Spleen (tissue), 7 donors: ENCODE results near the gene CALB2.

Source experiments
- POLR2A ChIP-seq, 3 donors: fragments of 450-650 bp; IDR thresholded peaks; one replicate each; pipeline ENCODE4 v1.5.1; 2017; ENCODE audit warnings: antibody characterized with exemption in 3 of 3, mild to moderate bottlenecking in 1 of 3
- POLR2AphosphoS5 ChIP-seq, 3 donors: sonication (generic); formaldehyde crosslinking; IDR thresholded peaks; one replicate each; pipeline ENCODE4 v1.5.1; 2017; ENCODE audit warnings: antibody characterized with exemption in 3 of 3
- TF ChIP-seq, protein P1 (sequence below), 11 experiments: fragments of 200-600 bp in 7 of 11; fragments of 450-650 bp in 4 of 11; sonication (generic) in 4 of 11; IDR thresholded peaks in 8 of 11; conservative IDR thresholded peaks in 3 of 11; 1 replicate in 7 of 11; 2 replicates in 4 of 11; pipeline versions ENCODE4 v1.4.0 to v1.8.0; 2016 to 2021; ENCODE audit warnings: antibody characterized with exemption in 11 of 11, inconsistent platforms in 4 of 11, mild to moderate bottlenecking in 1 of 11
- donor health status: DM: no; HTN: no; CAD: no; lungs with moderate emphysema.
- donor health status: DM: no; HTN: no; CAD: no.
- donor health status: DM: no; HTN: no; CAD: no.

DNA sequence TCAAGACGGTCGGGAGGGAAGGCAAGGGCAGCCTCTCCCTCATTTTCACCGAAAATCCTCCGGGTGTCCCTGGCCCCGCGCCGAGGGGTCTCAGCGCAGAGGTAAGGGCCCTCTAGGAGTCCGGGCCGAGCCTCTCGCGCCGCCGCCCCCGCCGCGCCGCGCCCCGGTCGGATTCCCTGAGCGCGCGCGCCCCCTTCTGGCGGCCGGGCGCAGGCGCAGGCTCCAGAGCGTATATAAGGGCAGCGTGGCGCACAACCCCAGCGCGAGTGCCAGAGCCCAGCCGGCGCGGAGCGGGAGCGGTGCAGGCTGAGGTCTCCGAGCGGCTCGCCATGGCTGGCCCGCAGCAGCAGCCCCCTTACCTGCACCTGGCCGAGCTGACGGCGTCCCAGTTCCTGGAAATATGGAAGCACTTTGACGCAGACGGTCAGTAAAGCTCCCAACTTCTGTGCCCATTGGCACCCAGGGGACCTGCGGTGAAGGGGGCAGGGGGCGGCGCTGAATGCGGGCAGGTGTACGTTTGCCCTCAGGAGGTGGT is at the start of gene CALB2:
- TF ChIP-seq, protein P1, sequence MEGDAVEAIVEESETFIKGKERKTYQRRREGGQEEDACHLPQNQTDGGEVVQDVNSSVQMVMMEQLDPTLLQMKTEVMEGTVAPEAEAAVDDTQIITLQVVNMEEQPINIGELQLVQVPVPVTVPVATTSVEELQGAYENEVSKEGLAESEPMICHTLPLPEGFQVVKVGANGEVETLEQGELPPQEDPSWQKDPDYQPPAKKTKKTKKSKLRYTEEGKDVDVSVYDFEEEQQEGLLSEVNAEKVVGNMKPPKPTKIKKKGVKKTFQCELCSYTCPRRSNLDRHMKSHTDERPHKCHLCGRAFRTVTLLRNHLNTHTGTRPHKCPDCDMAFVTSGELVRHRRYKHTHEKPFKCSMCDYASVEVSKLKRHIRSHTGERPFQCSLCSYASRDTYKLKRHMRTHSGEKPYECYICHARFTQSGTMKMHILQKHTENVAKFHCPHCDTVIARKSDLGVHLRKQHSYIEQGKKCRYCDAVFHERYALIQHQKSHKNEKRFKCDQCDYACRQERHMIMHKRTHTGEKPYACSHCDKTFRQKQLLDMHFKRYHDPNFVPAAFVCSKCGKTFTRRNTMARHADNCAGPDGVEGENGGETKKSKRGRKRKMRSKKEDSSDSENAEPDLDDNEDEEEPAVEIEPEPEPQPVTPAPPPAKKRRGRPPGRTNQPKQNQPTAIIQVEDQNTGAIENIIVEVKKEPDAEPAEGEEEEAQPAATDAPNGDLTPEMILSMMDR (IDR thresholded peaks at IDR 0.05 in 8 of 11, conservative IDR thresholded peaks at IDR 0.05 in 3 of 11): peak in 10 of 11 experiments; percentile 32 to 98 (median 92)
- TF ChIP-seq POLR2A (IDR thresholded peaks at IDR 0.05): no peak
- TF ChIP-seq POLR2AphosphoS5 (IDR thresholded peaks at IDR 0.05): peak in 2 of 3 donors; percentile 41 to 50
